Adrenal gland (tissue), 12 donors: ENCODE data around the gene PLEKHM2. TPM values are rescaled to one million over a fixed set of nuclear protein-coding genes. Genes with fewer than 3 reads are reported as not detected.
A peak's percentile ranks its signal among the peaks of the same experiment; 100 is the strongest.

Experiments used
- DNase-seq, 7 donors: peaks; one replicate each; pipeline ENCODE4 v3.0.0-alpha.2; 2019 to 2020
- H3K27ac ChIP-seq, 5 donors: fragments of 200-600 bp; sonication (generic) in 4 of 5; 1 replicate in 3 of 5; 2 replicates in 2 of 5; pipeline versions ENCODE4 v1.5.1 to v1.8.0; 2016 to 2020; ENCODE audit warnings: mild to moderate bottlenecking in 1 of 5
- H3K27me3 ChIP-seq: fragments of 200-600 bp; 2 replicates; pipeline ENCODE4 v1.8.0; 2021
- H3K36me3 ChIP-seq, 2 donors: fragments of 200-600 bp; replicated peaks in 1 of 2; 1 replicate in 1 of 2; 2 replicates in 1 of 2; pipeline versions ENCODE4 v1.5.1 to v1.8.0; 2018 to 2022
- H3K4me1 ChIP-seq, 2 donors: fragments of 200-600 bp; replicated peaks in 1 of 2; 1 replicate in 1 of 2; 2 replicates in 1 of 2; pipeline versions ENCODE4 v1.5.1 to v1.8.0; 2018 to 2021
- H3K4me3 ChIP-seq, 4 donors: fragments of 200-600 bp; sonication (generic) in 3 of 4; one replicate each; pipeline ENCODE4 v1.5.1; 2016 to 2018
- H3K9me3 ChIP-seq, 3 donors: fragments of 200-600 bp; sonication (generic) in 1 of 3; replicated peaks in 1 of 3; 1 replicate in 2 of 3; 2 replicates in 1 of 3; pipeline versions ENCODE4 v1.5.1 to v1.8.0; 2016 to 2021
- CTCF ChIP-seq, 6 experiments: fragments of 450-650 bp in 4 of 6; fragments of 200-600 bp in 2 of 6; sonication (generic) in 1 of 6; IDR thresholded peaks; 1 replicate in 5 of 6; 2 replicates in 1 of 6; pipeline versions ENCODE4 v1.5.1 to v1.8.0; 2016 to 2021; ENCODE audit warnings: antibody characterized with exemption in 6 of 6, mild to moderate bottlenecking in 2 of 6, moderate library complexity in 1 of 6
- POLR2A ChIP-seq, 2 donors: fragments of 450-650 bp; IDR thresholded peaks; one replicate each; pipeline ENCODE4 v1.6.1; 2017; ENCODE audit warnings: antibody characterized with exemption in 2 of 2, mild to moderate bottlenecking in 2 of 2, moderate library complexity in 1 of 2
- WGBS, 4 donors: extraction: QIAGEN DNeasy Blood & Tissue Kit in 2 of 4; methylation state at CpG; one replicate each; pipeline versions ENCODE4 v1.1.5 to v1.1.7; 2013 to 2017; 5-methylcytosine and 5-hydroxymethylcytosine counted together
- intact Hi-C, 2 donors: fragments of 100-400 bp; cut with DNase I; formaldehyde crosslinking; loops; one replicate each; pipeline versions ENCODE4 v1.14.1 to v1.15.0; 2022 to 2023
- polyA plus RNA-seq, 3 donors: library from polyadenylated mRNA; stranded (reverse); fragments of 200-250 nt in 2 of 3; fragments of 350-450 nt in 1 of 3; fragmentation: Illumina TruSeq in 1 of 3; extraction: RNeasy Lipid Tissue Mini Kit (QIAGEN cat#74804) in 1 of 3; gene quantifications; one replicate each; pipeline ENCODE4 v1.2.3, GENCODE V29; 2013 to 2014
- total RNA-seq, 9 donors: library from RNA; depleted of rRNA in 4 of 9; stranded (reverse); fragments of >200 nt in 4 of 9; fragments of 120-200 nt in 1 of 9; fragmentation: NEBNext Ultra II Directional in 1 of 9; extraction: Animal tissue kit (Norgen Biotek cat#: 25700) in 1 of 9; gene quantifications; one replicate each; pipeline versions ENCODE4 v1.1.0 to v1.2.4, GENCODE V29; 2013 to 2023
- donor health status: healthy with polysubstance abuse.
- donor health status: Bipolar disorder and iron deficiency.
- donor health status: DM: yes; HTN: yes; CAD: no.
- donor health status: DM: no; HTN: no; CAD: no.
- donor health status: DM: no; HTN: no; CAD: no.
- donor health status: DM: yes; HTN: yes; CAD: no.

The PLEKHM2 gene
- total and polyA plus RNA-seq, 12 donors = 25.8 to 103 (median 70.1) TPM

DNA sequence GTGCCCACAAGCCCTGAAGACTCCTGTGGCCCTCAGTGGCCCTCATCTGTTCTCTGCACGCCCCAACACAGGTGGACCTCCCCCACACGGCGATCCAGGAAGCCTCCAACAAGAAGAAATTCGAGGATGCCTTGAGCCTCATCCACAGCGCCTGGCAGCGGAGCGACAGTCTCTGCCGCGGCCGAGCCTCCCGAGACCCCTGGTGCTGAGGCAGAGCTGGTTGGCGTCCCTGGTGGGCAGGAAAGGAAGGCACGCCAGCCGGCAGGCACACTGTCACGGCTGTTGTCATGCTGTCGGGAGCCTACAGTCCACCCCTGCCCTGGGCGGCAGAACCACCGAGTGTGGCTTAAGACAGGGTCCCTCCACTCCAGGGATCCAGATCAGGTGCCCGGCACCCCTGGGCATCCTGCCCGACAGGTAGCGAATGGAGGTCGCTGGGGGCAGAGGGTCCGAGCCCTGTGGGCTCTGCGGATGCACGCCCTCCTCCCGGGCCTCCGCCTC, 49.7 kb downstream of the PLEKHM2 start:
- no peak for TF ChIP-seq CTCF (IDR thresholded peaks at IDR 0.05)
- no peak for TF ChIP-seq POLR2A (IDR thresholded peaks at IDR 0.05)
- H3K4me3 ChIP-seq = no peak overlapping the region
- 86 to 97% (median 96%) methylated on average over 7 to 27 of the region's 27 CpGs for WGBS, 4 donors
- no peak overlapping the region for H3K27ac ChIP-seq
- no peak for DNase-seq
- peaks cover 18 to 34% of the 10 kb centered on the region in 2 donors for H3K4me1 ChIP-seq
- no peaks in the 10 kb centered on the region for H3K9me3 ChIP-seq
- intact Hi-C loops = no loop called here
- H3K36me3 ChIP-seq = peaks cover 0 to 62% of the 10 kb centered on the region in 2 donors
- H3K27me3 ChIP-seq = no peaks in the 10 kb centered on the region

DNA sequence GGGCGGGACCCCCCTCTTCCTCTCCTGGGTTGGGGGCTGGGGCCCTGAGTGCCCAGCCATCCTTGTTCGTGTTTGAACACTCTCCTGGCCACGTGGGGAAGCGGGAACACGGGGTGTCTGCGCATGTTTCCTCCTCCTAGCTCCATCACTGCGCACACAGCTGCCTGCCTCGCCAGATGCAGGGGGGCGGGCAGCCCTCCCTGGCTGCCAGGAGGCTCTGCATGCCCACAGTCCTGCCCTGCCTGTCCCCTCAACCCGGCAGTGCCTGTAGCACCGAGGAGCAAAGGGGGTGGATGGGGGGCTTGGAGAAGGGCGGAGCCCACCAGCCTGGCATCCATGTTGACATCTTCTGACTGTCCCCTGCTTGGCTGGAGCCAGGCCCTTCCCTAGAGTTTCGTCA, 50.2 kb downstream of the PLEKHM2 start:
- Histone ChIP-seq H3K9me3 (no peaks in the 10 kb centered on the region), H3K4me3 (no peak overlapping the region), H3K27me3 (no peaks in the 10 kb centered on the region), H3K4me1 (peaks cover 18 to 29% of the 10 kb centered on the region in 2 donors), H3K36me3 (peaks cover 0 to 56% of the 10 kb centered on the region in 2 donors), H3K27ac (peak overlapping the region in 1 of 5 donors; percentile 88)
- intact Hi-C loops = no loop called here
- TF ChIP-seq POLR2A (IDR thresholded peaks at IDR 0.05) = no peak
- no peak for TF ChIP-seq CTCF (IDR thresholded peaks at IDR 0.05)
- DNase-seq = no peak
- 86 to 91% (median 89%) methylated on average over 5 to 13 of the region's 13 CpGs for WGBS, 4 donors

DNA sequence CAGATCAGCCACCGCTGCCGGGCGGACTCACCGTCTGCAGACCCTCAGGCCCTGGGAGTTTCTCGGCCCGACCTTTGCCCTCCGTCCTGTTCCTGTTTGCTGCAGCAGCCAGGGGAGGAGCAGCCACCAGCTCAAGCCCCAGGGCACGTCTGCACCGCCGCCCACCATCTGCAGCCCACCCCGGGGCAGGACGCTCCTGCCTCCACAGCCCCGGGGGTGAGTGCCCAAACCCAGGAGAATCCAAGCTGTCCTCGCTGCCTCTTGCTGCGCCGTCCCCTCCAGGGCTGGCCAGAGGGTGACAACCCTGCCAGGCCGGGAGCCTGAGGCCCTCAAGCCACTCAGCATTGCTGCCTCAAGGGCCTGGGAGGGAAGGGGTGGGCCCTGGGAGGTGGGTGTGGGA, 50.8 kb downstream of the PLEKHM2 start:
- H3K4me1 ChIP-seq = peaks cover 18 to 29% of the 10 kb centered on the region in 2 donors
- WGBS, 4 donors = 82 to 92% (median 86%) methylated on average over 7 to 17 of the region's 17 CpGs
- no peak for DNase-seq
- H3K4me3 ChIP-seq = no peak overlapping the region
- TF ChIP-seq POLR2A (IDR thresholded peaks at IDR 0.05) = no peak
- no peak for TF ChIP-seq CTCF (IDR thresholded peaks at IDR 0.05)
- H3K36me3 ChIP-seq = peaks cover 0 to 52% of the 10 kb centered on the region in 2 donors
- no peaks in the 10 kb centered on the region for H3K9me3 ChIP-seq
- intact Hi-C loops = loop anchor here in 1 of 2 donors (5.0 kb wide), 1 partner anchor 53 kb away; the partner anchor contains the start of gene PLEKHM2
- peak overlapping the region in 2 of 5 donors; percentile 77 to 88 for H3K27ac ChIP-seq
- no peaks in the 10 kb centered on the region for H3K27me3 ChIP-seq

DNA sequence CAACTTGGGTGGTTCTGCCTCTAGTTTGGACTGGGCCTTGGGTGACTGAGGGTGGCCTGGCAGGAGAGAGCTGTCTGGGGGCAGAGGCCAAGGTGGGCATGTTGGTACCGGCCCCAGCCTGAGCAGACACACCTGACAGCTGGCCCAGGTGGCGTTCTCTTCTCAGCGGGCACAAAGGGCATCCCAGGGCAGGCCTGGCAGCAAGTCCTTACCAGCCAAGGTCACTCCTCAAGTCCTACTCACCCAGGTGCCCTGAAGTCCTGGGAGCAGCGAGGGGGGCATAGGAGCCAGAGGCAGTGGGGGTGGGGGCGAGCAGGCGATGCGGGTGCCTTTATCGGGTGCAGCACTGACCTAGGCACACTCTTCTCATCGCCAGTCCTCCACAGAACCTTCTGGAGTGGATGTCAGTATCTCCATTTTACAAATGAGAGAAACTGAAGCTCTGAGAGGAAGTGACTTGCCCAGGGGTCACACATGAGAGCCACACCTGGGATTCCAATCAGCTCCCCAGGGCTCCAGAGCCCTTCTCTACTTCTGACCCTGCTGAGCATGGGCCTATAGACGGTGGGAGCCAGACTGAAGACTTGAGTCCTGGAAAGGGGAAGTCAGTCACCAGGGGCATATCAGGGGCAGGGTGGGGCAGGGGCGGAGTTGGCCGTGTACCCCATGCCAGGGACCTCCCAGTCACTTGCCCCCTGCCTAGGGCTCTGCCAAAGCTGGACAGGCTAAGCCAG, 51.4 kb downstream of the PLEKHM2 start:
- Histone ChIP-seq H3K9me3 (no peaks in the 10 kb centered on the region), H3K27me3 (no peaks in the 10 kb centered on the region), H3K4me1 (peaks cover 18 to 29% of the 10 kb centered on the region in 2 donors), H3K4me3 (no peak overlapping the region), H3K27ac (peak overlapping the region; percentile 28 to 88 (median 60)), H3K36me3 (peaks cover 0 to 46% of the 10 kb centered on the region in 2 donors)
- TF ChIP-seq POLR2A (IDR thresholded peaks at IDR 0.05) = no peak
- TF ChIP-seq CTCF (IDR thresholded peaks at IDR 0.05) = no peak
- intact Hi-C loops = loop anchor here in 1 of 2 donors (5.0 kb wide), 1 partner anchor 53 kb away; the partner anchor contains the start of gene PLEKHM2
- DNase-seq = peak in 2 of 7 donors; percentile 30 to 48
- WGBS, 4 donors = 47 to 73% (median 63%) methylated on average over 9 to 12 of the region's 12 CpGs
